GM21786 (cell line): ENCODE results near the gene CNGA3.
"Not testable (repeated sequence)": the region's sequence is repeated elsewhere in the genome, so short reads cannot be mapped to it uniquely, and the experiment has no call there.

Experiments
- ATAC-seq: cut with Tn5 transposase; IDR thresholded peaks from one replicate; pipeline ENCODE4 v1.9.1; 2021; ENCODE audit not compliant: unreplicated experiment

The CNGA3 gene

DNA sequence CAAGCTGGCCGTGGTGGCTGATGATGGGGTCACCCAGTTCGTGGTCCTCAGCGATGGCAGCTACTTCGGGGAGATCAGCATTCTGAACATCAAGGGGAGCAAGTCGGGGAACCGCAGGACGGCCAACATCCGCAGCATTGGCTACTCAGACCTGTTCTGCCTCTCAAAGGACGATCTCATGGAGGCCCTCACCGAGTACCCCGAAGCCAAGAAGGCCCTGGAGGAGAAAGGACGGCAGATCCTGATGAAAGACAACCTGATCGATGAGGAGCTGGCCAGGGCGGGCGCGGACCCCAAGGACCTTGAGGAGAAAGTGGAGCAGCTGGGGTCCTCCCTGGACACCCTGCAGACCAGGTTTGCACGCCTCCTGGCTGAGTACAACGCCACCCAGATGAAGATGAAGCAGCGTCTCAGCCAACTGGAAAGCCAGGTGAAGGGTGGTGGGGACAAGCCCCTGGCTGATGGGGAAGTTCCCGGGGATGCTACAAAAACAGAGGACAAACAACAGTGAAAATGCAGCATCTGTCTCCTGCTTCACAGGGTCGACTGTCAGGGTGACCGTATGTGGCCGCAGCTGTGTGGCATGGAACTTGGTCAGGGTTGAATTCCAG is 50.6 kb downstream of the CNGA3 start:
- no peak for ATAC-seq

GRCh38 chr2:98399140-98399539 is 52.9 kb downstream of the CNGA3 start:
- ATAC-seq = no peak

- no peak for ATAC-seq
Observed at GRCh38 chr2:98403878-98404277, 57.6 kb downstream of the CNGA3 start.

DNA sequence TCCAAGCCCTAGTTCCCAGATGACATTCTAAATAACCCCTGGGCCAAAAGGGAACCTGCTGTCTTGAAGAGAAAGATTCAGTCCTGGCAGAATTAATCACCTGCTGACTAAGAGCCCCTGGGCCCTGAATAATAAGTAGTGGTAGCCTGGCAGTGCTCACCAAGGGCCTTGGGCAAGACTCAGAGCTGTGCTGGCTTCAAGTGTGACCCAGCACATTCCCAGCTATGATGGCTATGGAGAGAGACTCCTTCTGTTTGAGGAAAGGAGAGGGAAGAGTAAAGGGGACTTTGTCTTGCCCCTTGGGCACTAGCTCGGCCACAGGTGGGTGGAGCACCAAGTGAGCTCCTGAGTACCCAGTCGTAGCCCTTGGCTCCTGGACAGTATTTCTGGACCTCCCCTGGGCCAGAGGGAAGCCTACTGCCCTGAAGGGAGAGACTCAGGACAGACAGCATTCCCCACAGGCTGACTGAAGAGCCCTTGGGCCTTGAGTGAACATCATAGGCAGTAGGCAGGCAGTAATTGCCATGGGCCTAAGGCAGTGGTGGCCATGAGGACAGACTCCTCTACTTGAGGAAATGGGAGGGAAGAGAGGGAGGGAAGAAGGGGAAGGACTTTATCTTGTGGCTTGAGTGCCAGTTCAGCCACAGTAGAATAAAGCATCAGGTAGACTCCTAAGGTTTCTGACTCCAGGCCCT is 58.4 kb downstream of the CNGA3 start:
- ATAC-seq = no peak

- ATAC-seq = no peak
Observed at GRCh38 chr2:98405301-98405700, 59.0 kb downstream of the CNGA3 start.

DNA sequence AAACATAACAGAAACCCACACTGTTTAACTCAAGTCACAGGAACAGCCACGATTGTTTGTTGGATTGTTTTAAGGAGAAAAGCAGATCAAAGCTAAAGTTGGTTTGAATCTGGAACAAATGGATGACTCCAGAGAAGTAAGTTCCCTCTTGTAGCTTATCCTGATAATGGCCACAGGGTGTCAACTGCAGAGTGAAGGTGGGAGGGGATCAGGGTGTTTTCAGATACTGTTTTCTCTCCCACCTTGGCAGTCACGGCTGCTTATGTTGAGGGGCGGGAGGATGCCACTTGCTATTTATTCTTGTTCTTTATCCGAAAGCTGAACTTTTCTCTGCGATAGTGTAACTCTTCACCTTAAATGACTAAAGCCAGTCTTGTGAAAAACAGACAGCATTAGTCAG is 61.9 kb downstream of the CNGA3 start:
- no peak for ATAC-seq

DNA sequence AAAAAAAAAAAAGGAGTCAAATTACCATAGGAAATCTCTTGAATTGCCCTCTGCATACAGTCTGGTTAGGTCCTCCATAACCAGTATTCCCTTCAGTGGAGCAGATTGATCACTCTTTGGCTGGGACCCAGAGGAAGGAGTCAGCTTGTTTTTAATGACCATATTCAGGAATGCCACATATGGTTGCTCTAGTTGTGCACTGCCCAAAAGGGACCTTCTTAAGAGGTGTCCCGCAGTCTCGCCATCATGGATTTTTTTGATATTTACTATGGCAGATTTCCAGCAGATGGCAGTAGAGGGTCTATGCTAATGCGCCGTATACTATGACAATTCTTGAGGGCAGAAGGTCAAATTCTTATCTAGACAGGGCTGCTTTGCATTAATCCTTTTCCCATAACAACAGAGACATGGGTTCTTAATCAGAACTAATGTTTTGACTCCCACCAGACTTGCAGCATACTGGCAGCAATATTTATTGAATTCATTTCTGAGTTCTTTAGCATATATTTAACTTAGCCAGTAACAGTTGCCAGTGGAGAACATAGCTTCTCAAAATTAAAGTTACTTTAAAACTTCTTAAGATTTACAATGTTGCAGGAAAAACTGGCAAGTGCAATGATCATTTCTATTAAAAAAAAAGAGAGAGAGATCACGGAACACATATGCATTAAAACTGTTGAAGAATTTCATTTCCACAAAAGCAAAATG is 66.6 kb downstream of the CNGA3 start:
- no peak for ATAC-seq

GRCh38 chr2:98414246-98414645 is 68.0 kb downstream of the CNGA3 start:
- ATAC-seq = not testable (repeated sequence)

- ATAC-seq = not testable (repeated sequence)
Observed at GRCh38 chr2:98415719-98416248, 69.5 kb downstream of the CNGA3 start.

DNA sequence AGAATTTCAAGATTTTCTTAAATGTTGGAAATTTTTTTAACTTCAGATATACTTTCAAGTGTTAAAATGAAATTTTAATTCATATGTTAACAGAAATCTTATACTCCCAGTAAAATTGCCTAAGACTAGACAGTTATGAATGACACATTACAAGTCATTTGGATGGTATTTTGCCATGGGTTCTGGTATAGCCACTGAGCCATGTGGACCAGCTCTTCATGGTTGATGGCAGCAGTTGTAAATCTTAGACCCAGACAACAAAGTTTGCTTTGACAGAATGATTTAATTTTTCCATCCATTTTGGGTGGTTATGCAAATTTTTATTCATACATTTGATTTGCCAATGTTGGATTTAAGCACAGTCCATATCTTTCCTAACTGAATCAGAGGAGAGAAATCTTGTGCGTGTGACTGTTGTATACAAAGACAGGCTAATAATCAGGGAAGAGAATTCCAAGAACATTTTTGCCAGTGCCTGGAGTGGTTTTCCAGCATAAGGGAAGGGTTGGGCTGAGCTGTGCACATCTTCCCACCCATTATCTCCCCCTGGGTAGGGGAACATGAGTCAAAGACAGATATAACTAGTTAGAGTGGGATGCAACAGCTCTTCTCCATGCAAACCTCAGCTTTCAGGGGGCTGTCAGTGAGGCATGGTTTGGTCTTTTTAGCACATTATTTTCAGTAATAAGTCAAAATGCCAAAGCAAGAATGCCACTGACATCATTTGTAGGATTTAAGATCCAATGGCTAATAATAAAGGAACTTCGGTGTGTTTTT is 70.3 kb downstream of the CNGA3 start:
- ATAC-seq = no peak

- no peak for ATAC-seq
Observed at GRCh38 chr2:98419544-98419943, 73.3 kb downstream of the CNGA3 start.

GRCh38 chr2:98419977-98420725 is 73.9 kb downstream of the CNGA3 start:
- no peak for ATAC-seq

DNA sequence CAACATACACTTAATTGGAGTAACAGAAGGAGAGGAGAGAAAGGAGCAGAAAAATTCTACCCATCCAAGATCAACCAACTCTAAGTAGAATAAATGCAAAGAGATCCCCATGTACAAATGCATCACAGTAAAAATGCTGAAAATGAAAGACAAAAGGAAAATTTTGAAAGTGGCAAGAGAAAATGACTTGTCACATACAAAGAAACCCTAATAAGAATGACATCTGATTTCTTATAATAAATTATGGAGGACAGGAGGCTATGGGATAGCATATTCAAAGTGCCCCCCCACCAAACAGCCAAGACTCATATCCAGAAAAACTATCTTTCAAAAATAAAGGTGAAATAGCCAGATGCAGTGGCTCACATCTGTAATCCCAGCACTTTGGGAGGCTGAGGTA is 76.2 kb downstream of the CNGA3 start:
- ATAC-seq = no peak

DNA sequence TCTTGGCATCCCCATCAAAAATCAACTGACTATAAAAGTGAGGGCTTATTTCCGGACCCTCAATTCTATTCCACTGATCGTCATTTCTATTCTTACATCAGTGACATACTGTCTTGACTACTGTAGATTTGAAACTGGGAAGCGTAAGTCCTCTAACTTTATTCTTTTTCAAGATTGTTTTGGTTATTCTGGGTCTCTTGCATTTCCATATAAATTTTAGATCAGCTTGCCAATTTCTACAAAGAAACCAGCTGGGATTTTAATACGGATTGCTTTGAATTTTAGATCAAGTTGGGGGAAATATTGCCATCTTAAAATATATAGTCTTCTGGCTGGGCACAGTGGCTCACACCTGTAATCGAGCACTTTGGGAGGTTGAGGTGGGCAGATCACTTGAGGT is 80.5 kb downstream of the CNGA3 start:
- ATAC-seq = no peak

- no peak for ATAC-seq
Observed at GRCh38 chr2:98432145-98432544, 85.9 kb downstream of the CNGA3 start.

GRCh38 chr2:98433363-98433964 is 87.2 kb downstream of the CNGA3 start:
- no peak for ATAC-seq

DNA sequence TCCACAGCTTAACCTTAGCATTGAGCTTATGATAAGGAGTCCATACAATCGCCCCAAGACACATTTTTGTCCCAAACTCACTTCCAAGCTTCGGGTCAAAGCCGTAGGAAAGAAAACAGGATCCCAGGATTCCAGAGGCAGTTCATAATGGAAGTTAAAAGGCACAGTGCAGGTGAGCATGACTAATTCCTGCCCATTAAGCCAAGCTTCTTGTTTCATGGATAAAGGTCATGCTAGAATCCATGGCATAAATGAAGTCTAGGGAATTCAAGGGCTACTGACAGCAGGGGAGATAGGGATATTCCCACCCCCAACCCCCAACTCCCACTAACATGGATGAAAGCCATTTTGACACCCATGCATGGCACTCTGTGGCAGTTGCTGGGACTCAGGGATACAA is 88.2 kb downstream of the CNGA3 start:
- no peak for ATAC-seq

DNA sequence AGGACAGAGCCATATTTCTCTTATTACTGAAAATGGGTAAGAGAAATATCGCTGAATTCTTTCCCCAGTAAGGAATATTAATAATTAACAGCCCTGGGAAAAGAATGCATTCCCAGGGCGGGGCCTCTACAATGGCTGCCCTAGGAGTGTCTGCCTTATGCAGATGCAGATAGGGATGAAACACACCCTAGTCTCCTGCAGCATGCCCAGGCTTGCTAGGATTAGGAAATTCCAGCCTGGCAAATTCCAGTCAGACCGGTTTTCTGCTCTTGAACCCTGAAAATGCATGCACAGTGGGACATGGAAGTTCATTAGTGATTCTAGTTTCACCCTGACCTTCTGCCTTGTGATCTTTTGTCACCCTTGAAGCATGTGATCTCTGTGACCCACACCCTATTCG is 89.4 kb downstream of the CNGA3 start:
- not testable (repeated sequence) for ATAC-seq

DNA sequence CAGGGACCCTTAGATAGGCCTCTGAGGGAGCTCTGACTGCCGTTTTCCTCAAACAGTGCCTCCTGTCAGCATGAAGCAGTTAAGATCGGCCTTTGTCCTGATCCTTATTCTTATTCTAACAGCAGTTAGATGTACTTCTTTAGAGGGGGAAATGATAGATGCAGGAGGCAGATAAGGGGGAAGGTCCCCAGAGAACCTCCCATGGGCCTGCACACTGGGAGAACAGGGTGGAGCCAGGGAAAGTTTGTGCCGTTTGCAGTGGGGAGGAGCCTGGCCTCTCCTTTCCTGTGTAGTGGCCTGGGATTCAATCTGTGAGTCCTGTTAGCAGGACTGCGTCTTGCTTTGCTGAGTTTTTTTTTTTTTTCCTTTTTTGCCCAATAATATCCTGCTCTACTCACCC is 90.5 kb downstream of the CNGA3 start:
- no peak for ATAC-seq
